Measurements from ENCODE around the gene SYCN. TPM values are rescaled to one million over a fixed set of nuclear protein-coding genes. Genes with fewer than 3 reads are reported as not detected.

Gene SYCN
- total and polyA plus RNA-seq, 2 donors (not counting 3 experiments of a cell fraction or from before 2014, with no cell fraction given), result not detected

GRCh38 chr19:39188960-39189359, 15.1 kb downstream of the SYCN start:
- CTCF ChIA-PET, result interaction anchor here (0.8 to 2.8 kb wide), 4 partner anchors 63 to 137 kb away, joined by 3 to 12 read pairs (median 8); no protein-coding TSS in a partner anchor
- intact Hi-C loops (cut with micrococcal nuclease), result no loop called here
- H3K79me2 ChIP-seq (ENCODE audit: control insufficient read depth, insufficient read depth, low read length), result no peaks in the 10 kb centered on the region
- TF ChIP-seq MYC (IDR thresholded peaks at IDR 0.05; ENCODE audit: low read depth, low read length) (no peak), EZH2 (IDR thresholded peaks at IDR 0.05; ENCODE audit: borderline replicate concordance, low read depth, low read length, severe bottlenecking) (no peak), JUN (IDR thresholded peaks at IDR 0.05; ENCODE audit: borderline replicate concordance, insufficient read depth, insufficient read length, low read depth) (no peak), FOS (IDR thresholded peaks at IDR 0.05; ENCODE audit: borderline replicate concordance, insufficient read depth, low read length) (no peak), POLR2A (IDR thresholded peaks at IDR 0.05; ENCODE audit: low read depth, low read length) (no peak)
- H3K27ac ChIP-seq (ENCODE audit: insufficient read depth, low read depth, low read length), result no peak overlapping the region
- dilution Hi-C loops (cut with MboI; ENCODE audit: extremely low pct_ligation_motif_present, low sequenced_read_pairs), result no loop called here
- no peaks in the 10 kb centered on the region for H3K36me3 ChIP-seq (ENCODE audit: control insufficient read depth in 2 of 2, extremely low read depth in 1 of 2, insufficient read depth in 2 of 2, low read length in 2 of 2)
- no peak overlapping the region for H3K4me2 ChIP-seq (ENCODE audit: insufficient read depth, low read length)
- peaks cover 4 to 7% of the 10 kb centered on the region in 2 experiments for H3K27me3 ChIP-seq (ENCODE audit: control insufficient read depth in 2 of 2, insufficient read depth in 2 of 2, low read length in 2 of 2)
- FAIRE-seq, result no peak
- POLR2A ChIA-PET, result no interaction called here
- no peaks in the 10 kb centered on the region for H3K9me1 ChIP-seq (replicated peaks; ENCODE audit: control insufficient read depth, extremely low read depth, insufficient read depth, low read length)
- H3K4me3 ChIP-seq (replicated peaks in 1 of 3; ENCODE audit: insufficient read depth in 1 of 3, low read depth in 1 of 3, low read length in 3 of 3), result no peak overlapping the region
- BruUV-seq (replicated peaks), result no TSS peak
- no peak overlapping the region for H3K9ac ChIP-seq (replicated peaks; ENCODE audit: extremely low read depth, insufficient read depth, low read length)
- peaks cover 5% of the 10 kb centered on the region for H3K4me1 ChIP-seq (ENCODE audit: control insufficient read depth, extremely low read depth, insufficient read depth, low read length)
- no peaks in the 10 kb centered on the region for H4K20me1 ChIP-seq (replicated peaks; ENCODE audit: control insufficient read depth, extremely low read depth, insufficient read depth, low read length)
- H2AFZ ChIP-seq (ENCODE audit: low read depth, low read length), result no peak overlapping the region
- DNase-seq (ENCODE audit: low read depth, low spot score), result no peak
- H3K9me3 ChIP-seq (replicated peaks; ENCODE audit: control insufficient read depth, insufficient read depth, low read length), result no peaks in the 10 kb centered on the region

GRCh38 chr19:39187552-39187943, 16.5 kb downstream of the SYCN start:
- FAIRE-seq (no peak), DNase-seq (ENCODE audit: low read depth, low spot score) (no peak)
- Histone ChIP-seq H3K4me1 (ENCODE audit: control insufficient read depth, extremely low read depth, insufficient read depth, low read length) (peaks cover 5% of the 10 kb centered on the region), H3K4me2 (ENCODE audit: insufficient read depth, low read length) (no peak overlapping the region), H3K9ac (replicated peaks; ENCODE audit: extremely low read depth, insufficient read depth, low read length) (no peak overlapping the region), H4K20me1 (replicated peaks; ENCODE audit: control insufficient read depth, extremely low read depth, insufficient read depth, low read length) (no peaks in the 10 kb centered on the region), H3K4me3 (replicated peaks in 1 of 3; ENCODE audit: insufficient read depth in 1 of 3, low read depth in 1 of 3, low read length in 3 of 3) (no peak overlapping the region), H3K27me3 (ENCODE audit: control insufficient read depth in 2 of 2, insufficient read depth in 2 of 2, low read length in 2 of 2) (peaks cover 4 to 7% of the 10 kb centered on the region in 2 experiments), H3K9me1 (replicated peaks; ENCODE audit: control insufficient read depth, extremely low read depth, insufficient read depth, low read length) (no peaks in the 10 kb centered on the region), H3K9me3 (replicated peaks; ENCODE audit: control insufficient read depth, insufficient read depth, low read length) (no peaks in the 10 kb centered on the region), H3K27ac (ENCODE audit: insufficient read depth, low read depth, low read length) (no peak overlapping the region), H2AFZ (ENCODE audit: low read depth, low read length) (no peak overlapping the region), H3K36me3 (ENCODE audit: control insufficient read depth in 2 of 2, extremely low read depth in 1 of 2, insufficient read depth in 2 of 2, low read length in 2 of 2) (no peaks in the 10 kb centered on the region), H3K79me2 (ENCODE audit: control insufficient read depth, insufficient read depth, low read length) (no peaks in the 10 kb centered on the region)
- dilution Hi-C loops (cut with MboI; ENCODE audit: extremely low pct_ligation_motif_present, low sequenced_read_pairs) (no loop called here), intact Hi-C loops (cut with micrococcal nuclease) (loop anchor here (1.0 to 2.0 kb wide), 4 partner anchors 43 to 225 kb away; no protein-coding TSS in a partner anchor)
- ChIA-PET POLR2A (no interaction called here), CTCF (interaction anchor here (1.0 to 2.8 kb wide), 6 partner anchors 11 to 140 kb away, joined by 3 to 12 read pairs (median 4); no protein-coding TSS in a partner anchor)
- TF ChIP-seq MYC (IDR thresholded peaks at IDR 0.05; ENCODE audit: low read depth, low read length) (no peak), POLR2A (IDR thresholded peaks at IDR 0.05; ENCODE audit: low read depth, low read length) (no peak), CTCF (IDR thresholded peaks at IDR 0.05; ENCODE audit: extremely low read depth in 1 of 2, insufficient read depth in 1 of 2, low read depth in 1 of 2, low read length in 2 of 2) (no peak), MAX (IDR thresholded peaks at IDR 0.05; ENCODE audit: insufficient read depth, insufficient read length) (no peak), GATA2 (IDR thresholded peaks at IDR 0.05; ENCODE audit: insufficient read depth, insufficient read length, low read depth, low read length) (no peak), FOS (IDR thresholded peaks at IDR 0.05; ENCODE audit: borderline replicate concordance, insufficient read depth, low read length) (no peak), POLR2AphosphoS5 (IDR thresholded peaks at IDR 0.05; ENCODE audit: insufficient read depth, low read depth, low read length) (no peak), JUN (IDR thresholded peaks at IDR 0.05; ENCODE audit: borderline replicate concordance, insufficient read depth, insufficient read length, low read depth) (no peak)
- BruUV-seq (replicated peaks), result no TSS peak
